Spinal cord (tissue), 10 donors: ENCODE measurements around the gene MED22. TPM values are rescaled to one million over a fixed set of nuclear protein-coding genes. Genes with fewer than 3 reads are reported as not detected.
"Not testable (repeated sequence)": the region's sequence is repeated elsewhere in the genome, so short reads cannot be mapped to it uniquely, and the experiment has no call there.

ENCODE experiments used
- DNase-seq, 6 donors: peaks; one replicate each; pipeline versions ENCODE4 v3.0.0 to v3.0.0-alpha.2; 2013 to 2015; ENCODE audit warnings: low spot score in 6 of 6, low read depth in 4 of 6
- H3K27ac ChIP-seq: one replicate; pipeline ENCODE4 v1.5.1; 2013; ENCODE audit warnings: low read depth, low read length, control low read depth
- H3K27me3 ChIP-seq: one replicate; pipeline ENCODE4 v1.6.1; 2013; ENCODE audit warnings: low read length; ENCODE audit not compliant: control insufficient read depth, insufficient read depth
- H3K36me3 ChIP-seq: one replicate; pipeline ENCODE4 v1.6.1; 2013; ENCODE audit warnings: low read length; ENCODE audit not compliant: control insufficient read depth, insufficient read depth
- H3K4me1 ChIP-seq: one replicate; pipeline ENCODE4 v1.6.1; 2013; ENCODE audit warnings: low read length; ENCODE audit not compliant: control insufficient read depth, insufficient read depth
- H3K4me3 ChIP-seq: one replicate; pipeline ENCODE4 v1.5.1; 2013; ENCODE audit warnings: low read depth, low read length, control low read depth
- H3K9me3 ChIP-seq: one replicate; pipeline ENCODE4 v1.6.1; 2013; ENCODE audit warnings: low read length; ENCODE audit not compliant: control insufficient read depth, insufficient read depth
- WGBS: methylation state at CpG from one replicate; pipeline ENCODE4 v1.1.5; 2013; ENCODE audit warnings: missing lambda C conversion rate; ENCODE audit not compliant: insufficient coverage; 5-methylcytosine and 5-hydroxymethylcytosine counted together
- polyA plus RNA-seq, 2 donors: library from polyadenylated mRNA; unstranded; fragments of 120-200 nt; gene quantifications; one replicate each; pipeline ENCODE4 v1.2.1, GENCODE V29; 2013; ENCODE audit not compliant: insufficient read length in 2 of 2
- total RNA-seq, 2 donors: library from RNA; depleted of rRNA in 1 of 2; stranded (reverse); fragments of 120-200 nt in 1 of 2; fragments of >200 nt in 1 of 2; gene quantifications; one replicate each; pipeline versions ENCODE4 v1.2.3 to v1.2.4, GENCODE V29; 2013 to 2014
- donor health status: healthy.

MED22 gene
- total and polyA plus RNA-seq, 4 donors: 16.5 to 41.2 (median 33.0) TPM

- 93% methylated on average over 8 of the region's 15 CpGs for WGBS
- peaks cover 14% of the 10 kb centered on the region for H3K4me1 ChIP-seq
- H3K27me3 ChIP-seq: no peaks in the 10 kb centered on the region
- H3K4me3 ChIP-seq: no peak overlapping the region
- no peaks in the 10 kb centered on the region for H3K9me3 ChIP-seq
- peaks cover 79% of the 10 kb centered on the region for H3K36me3 ChIP-seq
- H3K27ac ChIP-seq: no peak overlapping the region
- DNase-seq: no peak
Observed at GRCh38 chr9:133341369-133342068, 6.4 kb downstream of the MED22 start.

- DNase-seq: no peak
- Histone ChIP-seq H3K4me1 (peaks cover 11% of the 10 kb centered on the region), H3K27ac (no peak overlapping the region), H3K36me3 (peaks cover 73% of the 10 kb centered on the region), H3K27me3 (no peaks in the 10 kb centered on the region), H3K9me3 (no peaks in the 10 kb centered on the region), H3K4me3 (no peak overlapping the region)
- WGBS: 94% methylated on average over 13 of the region's 13 CpGs
Observed at GRCh38 chr9:133340916-133341315, 7.0 kb downstream of the MED22 start.

- DNase-seq: no peak
- no peak overlapping the region for H3K27ac ChIP-seq
- no peaks in the 10 kb centered on the region for H3K9me3 ChIP-seq
- WGBS: 100% methylated on average over 1 of the region's 3 CpGs
- H3K36me3 ChIP-seq: peaks cover 67% of the 10 kb centered on the region
- H3K4me3 ChIP-seq: no peak overlapping the region
- no peaks in the 10 kb centered on the region for H3K27me3 ChIP-seq
- H3K4me1 ChIP-seq: peaks cover 12% of the 10 kb centered on the region
Observed at GRCh38 chr9:133340256-133340655, 7.7 kb downstream of the MED22 start.

- Histone ChIP-seq H3K4me3 (no peak overlapping the region), H3K4me1 (peaks cover 19% of the 10 kb centered on the region), H3K27me3 (no peaks in the 10 kb centered on the region), H3K36me3 (peaks cover 61% of the 10 kb centered on the region), H3K9me3 (no peaks in the 10 kb centered on the region), H3K27ac (no peak overlapping the region)
- 91% methylated on average over 5 of the region's 5 CpGs for WGBS
- no peak for DNase-seq
Observed at GRCh38 chr9:133339641-133340040, 8.3 kb downstream of the MED22 start.

- Histone ChIP-seq H3K4me3 (peak within 1 kb of the TSS; percentile 96), H3K4me1 (peaks cover 26% of the 10 kb centered on the region), H3K9me3 (no peaks in the 10 kb centered on the region), H3K27me3 (no peaks in the 10 kb centered on the region), H3K36me3 (peaks cover 58% of the 10 kb centered on the region), H3K27ac (peak within 1 kb of the TSS; percentile 76)
- under 1% methylated on average over 65 of the region's 70 CpGs for WGBS
- peak; percentile 79 to 97 (median 89) for DNase-seq
Observed at GRCh38 chr9:133335924-133336811, 11.8 kb downstream of the MED22 start, which contains the start of gene SURF6. TSS of gene SURF6 (minus strand) at chr9:133336188. CDS start at chr9:133336132, 56 bp downstream.

- Histone ChIP-seq H3K4me3 (peak overlapping the region; percentile 96), H3K4me1 (peaks cover 26% of the 10 kb centered on the region), H3K36me3 (peaks cover 54% of the 10 kb centered on the region)
- H3K27ac ChIP-seq, DNase-seq, H3K27me3 ChIP-seq, H3K9me3 ChIP-seq: not testable (repeated sequence)
- 87% methylated on average over 10 of the region's 11 CpGs for WGBS
Observed at GRCh38 chr9:133334888-133335287, 13.0 kb downstream of the MED22 start.

GRCh38 chr9:133334161-133334560 lies 13.8 kb downstream of the MED22 start:
- H3K4me3 ChIP-seq: no peak overlapping the region
- no peaks in the 10 kb centered on the region for H3K27me3 ChIP-seq
- no peaks in the 10 kb centered on the region for H3K9me3 ChIP-seq
- no peak overlapping the region for H3K27ac ChIP-seq
- H3K4me1 ChIP-seq: peaks cover 26% of the 10 kb centered on the region
- WGBS: 85% methylated on average over 6 of the region's 6 CpGs
- no peak for DNase-seq
- H3K36me3 ChIP-seq: peaks cover 49% of the 10 kb centered on the region

GRCh38 chr9:133333566-133333965 lies 14.4 kb downstream of the MED22 start:
- no peak for DNase-seq
- Histone ChIP-seq H3K4me3 (no peak overlapping the region), H3K4me1 (peaks cover 26% of the 10 kb centered on the region), H3K27me3 (no peaks in the 10 kb centered on the region), H3K36me3 (peaks cover 44% of the 10 kb centered on the region), H3K27ac (no peak overlapping the region), H3K9me3 (no peaks in the 10 kb centered on the region)
- 94% methylated on average over 10 of the region's 10 CpGs for WGBS

GRCh38 chr9:133333011-133333410 lies 14.9 kb downstream of the MED22 start:
- no peak overlapping the region for H3K4me3 ChIP-seq
- H3K4me1 ChIP-seq: peaks cover 26% of the 10 kb centered on the region
- no peaks in the 10 kb centered on the region for H3K9me3 ChIP-seq
- no peak overlapping the region for H3K27ac ChIP-seq
- DNase-seq: no peak
- 96% methylated on average over 10 of the region's 11 CpGs for WGBS
- H3K36me3 ChIP-seq: peaks cover 44% of the 10 kb centered on the region
- H3K27me3 ChIP-seq: no peaks in the 10 kb centered on the region
